Liver (tissue), 9 donors: ENCODE results near the gene ZNF219. TPM values are rescaled to one million over a fixed set of nuclear protein-coding genes. Genes with fewer than 3 reads are reported as not detected.

Experiments used
- DNase-seq: peaks from one replicate; pipeline ENCODE4 v3.0.0-alpha.2; 2017; ENCODE audit warnings: low spot score
- H3K27ac ChIP-seq, 2 donors: one replicate each; pipeline ENCODE4 v1.7.0; 2013; ENCODE audit warnings: inconsistent platforms in 2 of 2, low read length in 2 of 2, control low read depth in 1 of 2, low read depth in 1 of 2, mild to moderate bottlenecking in 1 of 2
- H3K27me3 ChIP-seq, 4 donors: one replicate each; pipeline versions ENCODE4 v1.6.1 to v1.7.0; 2013; ENCODE audit warnings: low read length in 3 of 4, inconsistent platforms in 1 of 4, mild to moderate bottlenecking in 1 of 4, moderate library complexity in 1 of 4; ENCODE audit not compliant: control insufficient read depth in 4 of 4, insufficient read depth in 4 of 4
- H3K36me3 ChIP-seq, 4 donors: one replicate each; pipeline versions ENCODE4 v1.6.1 to v1.7.0; 2013; ENCODE audit warnings: low read length in 3 of 4, mild to moderate bottlenecking in 3 of 4, low read depth in 1 of 4, moderate library complexity in 1 of 4; ENCODE audit not compliant: control insufficient read depth in 4 of 4, insufficient read depth in 3 of 4
- H3K4me1 ChIP-seq, 4 donors: one replicate each; pipeline versions ENCODE4 v1.6.1 to v1.7.0; 2013; ENCODE audit warnings: low read length in 3 of 4, mild to moderate bottlenecking in 3 of 4, moderate library complexity in 1 of 4; ENCODE audit not compliant: control insufficient read depth in 4 of 4, insufficient read depth in 4 of 4
- H3K4me3 ChIP-seq, 3 donors: one replicate each; pipeline versions ENCODE4 v1.6.1 to v1.7.0; 2013; ENCODE audit warnings: low read length in 3 of 3, control low read depth in 1 of 3, low read depth in 1 of 3, mild to moderate bottlenecking in 1 of 3
- H3K9ac ChIP-seq, 2 donors: one replicate each; pipeline ENCODE4 v1.7.0; 2013; ENCODE audit warnings: low read length in 2 of 2, mild to moderate bottlenecking in 2 of 2, moderate library complexity in 2 of 2, control low read depth in 1 of 2, low read depth in 1 of 2
- H3K9me3 ChIP-seq, 4 donors: one replicate each; pipeline versions ENCODE4 v1.6.1 to v1.7.0; 2013; ENCODE audit warnings: low read length in 3 of 4; ENCODE audit not compliant: control insufficient read depth in 4 of 4
- ATF3 ChIP-seq: IDR thresholded peaks from 2 replicates; pipeline ENCODE4 v1.6.1; 2016; ENCODE audit warnings: antibody characterized with exemption
- EGR1 ChIP-seq, 2 donors: IDR thresholded peaks; 2 replicates each; pipeline ENCODE4 v1.6.1; 2016 to 2018; ENCODE audit warnings: antibody characterized with exemption in 2 of 2, low read depth in 2 of 2
- FOXA1 ChIP-seq: IDR thresholded peaks from 2 replicates; pipeline ENCODE4 v1.6.1; 2016; ENCODE audit warnings: antibody characterized with exemption
- FOXA2 ChIP-seq: IDR thresholded peaks from 2 replicates; pipeline ENCODE4 v1.6.1; 2016; ENCODE audit warnings: antibody characterized with exemption
- GABPA ChIP-seq, 2 donors: IDR thresholded peaks in 1 of 2; conservative IDR thresholded peaks in 1 of 2; 2 replicates each; pipeline ENCODE4 v1.6.1; 2016; ENCODE audit warnings: antibody characterized with exemption in 2 of 2, mild to moderate bottlenecking in 1 of 2, moderate library complexity in 1 of 2
- HNF4A ChIP-seq, 2 donors: conservative IDR thresholded peaks; 2 replicates each; pipeline ENCODE4 v1.6.1; 2016; ENCODE audit warnings: antibody characterized with exemption in 2 of 2, mild to moderate bottlenecking in 2 of 2
- HNF4G ChIP-seq: IDR thresholded peaks from 2 replicates; pipeline ENCODE4 v1.6.1; 2016; ENCODE audit warnings: antibody characterized with exemption
- JUND ChIP-seq, 2 donors: IDR thresholded peaks; 2 replicates each; pipeline ENCODE4 v1.6.1; 2016; ENCODE audit warnings: antibody characterized with exemption in 2 of 2
- MAX ChIP-seq: IDR thresholded peaks from 2 replicates; pipeline ENCODE4 v1.6.1; 2016; ENCODE audit warnings: antibody characterized with exemption
- NR2F2 ChIP-seq: IDR thresholded peaks from 2 replicates; pipeline ENCODE4 v1.6.1; 2016; ENCODE audit warnings: antibody characterized with exemption
- RAD21 ChIP-seq, 2 donors: IDR thresholded peaks; 2 replicates each; pipeline ENCODE4 v1.6.1; 2016; ENCODE audit warnings: antibody characterized with exemption in 2 of 2, mild to moderate bottlenecking in 2 of 2
- REST ChIP-seq: IDR thresholded peaks from 2 replicates; pipeline ENCODE4 v1.6.1; 2016; ENCODE audit warnings: antibody characterized with exemption, mild to moderate bottlenecking
- RXRA ChIP-seq, 2 donors: IDR thresholded peaks; 2 replicates each; pipeline ENCODE4 v1.6.1; 2017 to 2018; ENCODE audit warnings: antibody characterized with exemption in 2 of 2, mild to moderate bottlenecking in 1 of 2
- SP1 ChIP-seq: IDR thresholded peaks from 2 replicates; pipeline ENCODE4 v1.6.1; 2018; ENCODE audit warnings: antibody characterized with exemption, mild to moderate bottlenecking
- TAF1 ChIP-seq: conservative IDR thresholded peaks from 2 replicates; pipeline ENCODE4 v1.6.1; 2016; ENCODE audit warnings: antibody characterized with exemption, mild to moderate bottlenecking
- YY1 ChIP-seq: IDR thresholded peaks from 2 replicates; pipeline ENCODE4 v1.6.1; 2016; ENCODE audit warnings: antibody characterized with exemption, mild to moderate bottlenecking
- WGBS: extraction: QIAGEN DNeasy Blood & Tissue Kit; methylation state at CpG from one replicate; pipeline ENCODE4 v1.1.7; 2013; 5-methylcytosine and 5-hydroxymethylcytosine counted together
- polyA plus RNA-seq, 2 donors: library from polyadenylated mRNA; stranded (reverse) in 1 of 2; unstranded in 1 of 2; fragments of 200-250 nt in 1 of 2; fragments of >200 nt in 1 of 2; fragmentation: Nextera tagmentation in 1 of 2; extraction: Ambion mirVana in 1 of 2; gene quantifications; one replicate each; pipeline versions ENCODE4 v1.2.1 to v1.2.3, GENCODE V29; 2013 to 2015
- total RNA-seq, 2 donors: library from RNA; depleted of rRNA; stranded (reverse); fragments of >200 nt; gene quantifications; one replicate each; pipeline ENCODE4 v1.2.3, GENCODE V29; 2014
- TF ChIP-seq, protein P1 (sequence below): IDR thresholded peaks from 2 replicates; pipeline ENCODE4 v1.6.1; 2016; ENCODE audit warnings: antibody characterized with exemption
- TF ChIP-seq, protein P2 (sequence below): fragments of 150-350 bp; IDR thresholded peaks from 2 replicates; pipeline ENCODE4 v1.5.1; 2017; ENCODE audit warnings: improper control_type of control experiment, low read depth, low read length; ENCODE audit not compliant: missing input control
- donor health status: healthy.
- donor health status: healthy.
- donor health status: healthy.
- donor health status: healthy.
- donor health status: healthy.

Gene ZNF219
- total and polyA plus RNA-seq, 4 donors = 1.3 to 10.5 (median 5.5) TPM

DNA sequence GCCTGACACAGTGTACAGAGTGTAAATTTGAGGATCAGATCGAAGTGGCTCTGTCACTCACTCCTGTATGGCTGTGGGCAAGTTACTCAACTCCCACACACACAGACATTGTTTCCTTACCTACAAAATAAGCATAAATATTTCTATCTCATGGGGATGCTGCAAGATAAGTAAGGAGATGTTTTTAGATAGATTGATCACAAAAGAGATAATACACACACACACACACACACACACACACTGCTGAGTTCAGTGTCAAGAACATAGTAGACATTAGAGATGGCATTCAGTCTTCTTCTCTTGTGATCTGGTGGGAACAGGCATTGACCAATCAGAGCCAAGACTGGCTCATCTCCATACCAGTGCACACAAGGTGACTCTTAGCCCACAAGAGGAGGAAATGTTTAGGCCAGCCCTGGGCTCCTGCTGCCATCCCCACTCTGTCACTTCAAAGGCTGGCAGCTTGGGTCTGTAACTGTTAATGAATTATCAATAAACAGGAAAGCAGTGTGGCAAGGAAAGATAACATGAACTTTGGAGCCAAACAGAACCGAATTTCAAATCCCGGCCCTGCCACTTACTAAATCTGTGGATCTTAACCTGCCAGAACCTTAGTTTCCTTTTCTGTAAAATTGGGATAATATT lies 44.2 kb downstream of the ZNF219 start:
- peak overlapping the region; percentile 72 to 84 for H3K27ac ChIP-seq

More for the DNA sequence above, 44.2 kb downstream of the ZNF219 start:
- Histone ChIP-seq H3K36me3 (no peaks in the 10 kb centered on the region), H3K9me3 (no peaks in the 10 kb centered on the region), H3K4me3 (peak overlapping the region in 1 of 3 donors; percentile 28), H3K27me3 (no peaks in the 10 kb centered on the region), H3K9ac (peak overlapping the region in 1 of 2 donors; percentile 55), H3K4me1 (peaks cover 18 to 55% (median 37%) of the 10 kb centered on the region in 4 donors)
- TF ChIP-seq NR2F2 (no peak), RAD21 (IDR thresholded peaks at IDR 0.05) (peak; percentile 31 to 34), ATF3 (peak; percentile 52), YY1 (peak; percentile 74), REST (peak; percentile 71), HNF4G (peak; percentile 88), FOXA2 (peak; percentile 74), EGR1 (IDR thresholded peaks at IDR 0.05; ENCODE audit: low read depth in 2 of 2) (peak; percentile 17 to 87), RXRA (IDR thresholded peaks at IDR 0.05) (peak; percentile 93 to 96), JUND (IDR thresholded peaks at IDR 0.05) (peak in 1 of 2 donors; percentile 73), SP1 (peak; percentile 99), MAX (peak; percentile 94), HNF4A (conservative IDR thresholded peaks at IDR 0.05) (peak; percentile 90 to 95), TAF1 (no peak), FOXA1 (peak; percentile 51), GABPA (IDR thresholded peaks at IDR 0.05 in 1 of 2, conservative IDR thresholded peaks at IDR 0.05 in 1 of 2) (peak in 1 of 2 donors; percentile 23)
- TF ChIP-seq, protein P1, sequence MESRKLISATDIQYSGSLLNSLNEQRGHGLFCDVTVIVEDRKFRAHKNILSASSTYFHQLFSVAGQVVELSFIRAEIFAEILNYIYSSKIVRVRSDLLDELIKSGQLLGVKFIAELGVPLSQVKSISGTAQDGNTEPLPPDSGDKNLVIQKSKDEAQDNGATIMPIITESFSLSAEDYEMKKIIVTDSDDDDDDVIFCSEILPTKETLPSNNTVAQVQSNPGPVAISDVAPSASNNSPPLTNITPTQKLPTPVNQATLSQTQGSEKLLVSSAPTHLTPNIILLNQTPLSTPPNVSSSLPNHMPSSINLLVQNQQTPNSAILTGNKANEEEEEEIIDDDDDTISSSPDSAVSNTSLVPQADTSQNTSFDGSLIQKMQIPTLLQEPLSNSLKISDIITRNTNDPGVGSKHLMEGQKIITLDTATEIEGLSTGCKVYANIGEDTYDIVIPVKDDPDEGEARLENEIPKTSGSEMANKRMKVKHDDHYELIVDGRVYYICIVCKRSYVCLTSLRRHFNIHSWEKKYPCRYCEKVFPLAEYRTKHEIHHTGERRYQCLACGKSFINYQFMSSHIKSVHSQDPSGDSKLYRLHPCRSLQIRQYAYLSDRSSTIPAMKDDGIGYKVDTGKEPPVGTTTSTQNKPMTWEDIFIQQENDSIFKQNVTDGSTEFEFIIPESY = peak; percentile 66
- TF ChIP-seq, protein P2, sequence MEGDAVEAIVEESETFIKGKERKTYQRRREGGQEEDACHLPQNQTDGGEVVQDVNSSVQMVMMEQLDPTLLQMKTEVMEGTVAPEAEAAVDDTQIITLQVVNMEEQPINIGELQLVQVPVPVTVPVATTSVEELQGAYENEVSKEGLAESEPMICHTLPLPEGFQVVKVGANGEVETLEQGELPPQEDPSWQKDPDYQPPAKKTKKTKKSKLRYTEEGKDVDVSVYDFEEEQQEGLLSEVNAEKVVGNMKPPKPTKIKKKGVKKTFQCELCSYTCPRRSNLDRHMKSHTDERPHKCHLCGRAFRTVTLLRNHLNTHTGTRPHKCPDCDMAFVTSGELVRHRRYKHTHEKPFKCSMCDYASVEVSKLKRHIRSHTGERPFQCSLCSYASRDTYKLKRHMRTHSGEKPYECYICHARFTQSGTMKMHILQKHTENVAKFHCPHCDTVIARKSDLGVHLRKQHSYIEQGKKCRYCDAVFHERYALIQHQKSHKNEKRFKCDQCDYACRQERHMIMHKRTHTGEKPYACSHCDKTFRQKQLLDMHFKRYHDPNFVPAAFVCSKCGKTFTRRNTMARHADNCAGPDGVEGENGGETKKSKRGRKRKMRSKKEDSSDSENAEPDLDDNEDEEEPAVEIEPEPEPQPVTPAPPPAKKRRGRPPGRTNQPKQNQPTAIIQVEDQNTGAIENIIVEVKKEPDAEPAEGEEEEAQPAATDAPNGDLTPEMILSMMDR = no peak
- WGBS = 21% methylated on average over 3 of the region's 3 CpGs
- no peak for DNase-seq
